ENCODE measurements around the gene TBX1. TPM values are rescaled to one million over a fixed set of nuclear protein-coding genes. Genes with fewer than 3 reads are reported as not detected.

Gene TBX1
- total RNA-seq, 1 donor from 2014 or later: 0.11 TPM

DNA sequence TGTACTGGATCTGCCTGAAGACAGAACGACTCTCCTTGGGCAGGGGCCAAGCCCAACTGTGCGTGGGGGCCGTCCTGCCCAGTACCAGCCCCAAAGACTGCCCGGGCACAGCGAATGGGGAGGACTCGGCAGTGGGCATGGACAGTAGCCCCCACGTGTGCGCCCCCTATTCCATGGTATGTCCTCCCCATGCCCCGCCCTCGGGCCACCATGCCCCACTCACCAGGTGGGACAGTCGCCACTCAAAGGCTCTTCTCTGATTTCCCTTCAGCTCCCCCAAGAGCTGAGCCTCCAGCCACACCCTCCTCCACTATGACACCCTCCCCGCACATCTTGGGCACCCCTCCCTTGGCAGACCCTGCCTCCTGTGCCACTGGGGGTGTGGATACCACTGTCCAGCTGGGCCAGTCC lies 50.6 kb downstream of the TBX1 start:
- intact Hi-C loops (cut with micrococcal nuclease): no loop called here

DNA sequence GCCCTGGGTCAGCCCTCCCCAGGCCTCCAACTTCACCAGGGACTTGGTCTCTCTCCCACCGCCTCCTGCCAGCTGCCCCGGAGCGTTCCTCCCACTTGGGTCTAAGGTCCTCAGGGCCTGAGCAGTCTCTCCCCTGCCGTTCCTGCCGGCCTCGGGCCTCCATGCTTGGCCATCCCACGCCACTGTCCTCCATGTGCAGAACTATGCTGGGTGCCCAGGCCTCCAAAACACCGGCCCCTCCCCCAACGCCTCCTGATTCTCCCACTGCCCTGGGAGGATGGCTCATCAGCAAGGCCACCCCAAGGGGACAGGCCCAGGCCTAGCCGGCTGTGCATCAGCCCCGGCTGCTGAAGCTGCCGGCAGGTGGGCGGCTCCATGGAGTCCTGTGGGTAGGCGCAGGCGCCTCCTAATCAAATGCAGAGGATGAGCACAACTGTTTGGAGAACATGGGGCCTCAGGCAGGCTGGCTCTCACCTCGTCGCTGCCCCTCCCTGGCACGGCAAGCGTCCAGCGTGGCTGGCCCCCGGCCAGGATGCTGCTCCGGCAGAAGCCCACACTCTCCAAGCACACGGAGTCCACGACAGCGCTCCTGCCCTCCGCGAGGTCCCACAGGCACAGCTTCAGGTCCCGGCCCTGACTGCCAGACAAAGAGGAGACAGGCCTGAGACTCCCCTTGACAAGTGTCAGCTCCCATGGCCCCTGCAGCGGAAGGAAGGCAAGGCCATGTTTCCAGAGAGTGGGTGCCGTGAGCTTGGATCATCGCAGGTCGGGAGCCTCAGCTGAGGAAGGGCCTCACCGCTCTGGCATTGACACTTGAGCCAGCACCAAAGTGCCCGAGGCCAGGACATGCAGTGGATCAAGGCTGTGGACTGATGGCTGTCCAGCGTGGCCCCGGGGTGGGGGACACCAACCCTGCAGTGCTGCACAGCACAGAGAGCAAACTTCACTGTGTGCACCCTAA lies 51.5 kb downstream of the TBX1 start:
- intact Hi-C loops (cut with micrococcal nuclease): no loop called here

DNA sequence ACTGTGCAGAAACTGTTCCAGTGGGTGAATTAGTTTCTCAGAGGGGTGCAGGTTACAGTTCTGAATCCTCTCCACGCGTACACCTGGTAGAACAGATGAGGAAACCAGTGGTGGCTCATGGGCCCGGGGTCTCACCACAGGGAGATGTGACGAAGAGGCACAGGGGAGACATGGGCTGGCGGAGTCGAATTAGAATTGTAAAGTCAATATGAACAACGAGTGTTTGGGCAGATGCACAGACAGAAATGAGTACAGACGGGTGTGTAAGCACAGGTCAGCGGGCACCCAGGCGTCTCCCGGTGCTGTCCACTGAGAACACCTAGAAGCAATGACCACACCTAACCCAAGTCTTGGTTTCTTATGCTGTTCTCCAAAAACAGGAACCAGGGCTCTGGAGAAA lies 52.3 kb downstream of the TBX1 start:
- intact Hi-C loops (cut with micrococcal nuclease): no loop called here

DNA sequence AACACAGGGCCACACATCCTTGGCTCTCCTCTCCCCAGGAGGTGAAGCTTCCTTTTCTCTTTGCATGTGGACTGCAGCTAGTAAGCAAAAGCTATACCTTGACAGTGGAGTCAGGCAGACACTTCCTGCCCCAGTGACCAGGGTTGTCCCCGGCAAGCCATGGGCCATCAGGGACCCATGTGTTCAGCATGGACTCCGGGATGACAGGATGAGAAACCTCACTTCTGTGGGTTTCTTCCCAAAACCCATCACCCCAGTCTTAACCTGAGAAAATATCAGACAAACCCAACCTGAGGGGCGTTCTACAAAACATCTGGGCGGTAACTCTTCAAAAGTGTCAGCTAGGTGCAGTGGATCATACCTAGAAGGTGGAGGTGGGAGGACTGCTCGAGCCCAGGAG lies 53.9 kb downstream of the TBX1 start:
- intact Hi-C loops (cut with micrococcal nuclease): no loop called here

DNA sequence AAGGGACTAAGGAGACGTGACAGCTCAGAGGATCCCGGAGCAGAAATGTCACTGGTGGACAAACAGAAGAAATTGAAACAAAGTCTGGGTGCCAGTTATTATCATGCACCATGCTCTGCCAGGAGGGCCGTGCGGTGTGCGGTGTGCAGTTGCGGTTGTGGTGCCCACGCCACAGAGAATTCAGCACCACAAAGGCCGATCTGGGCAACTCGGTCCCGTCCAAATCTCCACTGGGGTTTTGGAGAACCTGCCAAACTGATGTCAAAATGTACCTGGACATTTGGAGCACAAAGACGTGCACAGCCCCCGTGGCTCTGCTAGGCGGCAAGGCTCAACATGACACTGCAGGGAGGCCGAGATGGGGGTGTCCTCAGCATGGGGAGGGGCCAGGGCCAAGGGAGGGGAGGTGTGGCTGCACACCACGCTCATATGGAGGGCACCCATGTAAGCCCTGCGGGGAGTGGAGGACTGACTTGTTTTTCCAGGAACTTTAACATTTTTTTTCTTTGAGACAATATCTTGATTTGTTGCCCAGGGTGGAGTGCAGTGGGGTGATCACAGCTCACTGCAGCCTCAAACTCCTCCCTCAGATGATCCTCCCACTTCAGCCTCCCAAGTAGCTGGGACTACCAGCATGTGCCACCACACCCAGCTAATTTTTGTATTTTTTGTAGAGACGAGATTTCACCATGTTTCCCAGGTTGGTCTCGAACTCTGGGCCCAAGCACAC lies 54.7 kb downstream of the TBX1 start:
- intact Hi-C loops (cut with micrococcal nuclease): no loop called here

DNA sequence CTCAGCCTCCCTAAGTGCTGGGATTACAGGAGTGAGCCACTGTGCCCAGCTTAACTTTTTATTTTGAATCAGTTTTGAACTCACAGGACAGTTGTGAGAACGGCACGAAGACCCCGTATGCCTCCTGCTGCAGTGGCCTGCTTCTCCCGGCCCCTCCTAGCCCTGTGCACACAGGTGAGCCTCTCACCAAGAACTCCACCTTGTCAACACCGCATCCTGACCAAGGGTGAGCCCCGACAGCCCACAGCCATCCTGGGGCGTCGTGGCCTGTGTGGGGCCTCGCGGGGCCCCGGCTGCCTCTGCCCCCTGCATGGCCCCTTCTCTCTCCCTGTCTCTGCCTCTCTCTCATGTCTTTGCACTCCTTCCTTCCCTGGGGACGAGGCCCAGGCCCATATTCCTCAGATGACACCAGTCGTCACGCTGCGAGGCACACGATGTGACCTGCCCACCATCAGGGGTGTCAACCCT lies 55.3 kb downstream of the TBX1 start:
- intact Hi-C loops (cut with micrococcal nuclease): no loop called here

DNA sequence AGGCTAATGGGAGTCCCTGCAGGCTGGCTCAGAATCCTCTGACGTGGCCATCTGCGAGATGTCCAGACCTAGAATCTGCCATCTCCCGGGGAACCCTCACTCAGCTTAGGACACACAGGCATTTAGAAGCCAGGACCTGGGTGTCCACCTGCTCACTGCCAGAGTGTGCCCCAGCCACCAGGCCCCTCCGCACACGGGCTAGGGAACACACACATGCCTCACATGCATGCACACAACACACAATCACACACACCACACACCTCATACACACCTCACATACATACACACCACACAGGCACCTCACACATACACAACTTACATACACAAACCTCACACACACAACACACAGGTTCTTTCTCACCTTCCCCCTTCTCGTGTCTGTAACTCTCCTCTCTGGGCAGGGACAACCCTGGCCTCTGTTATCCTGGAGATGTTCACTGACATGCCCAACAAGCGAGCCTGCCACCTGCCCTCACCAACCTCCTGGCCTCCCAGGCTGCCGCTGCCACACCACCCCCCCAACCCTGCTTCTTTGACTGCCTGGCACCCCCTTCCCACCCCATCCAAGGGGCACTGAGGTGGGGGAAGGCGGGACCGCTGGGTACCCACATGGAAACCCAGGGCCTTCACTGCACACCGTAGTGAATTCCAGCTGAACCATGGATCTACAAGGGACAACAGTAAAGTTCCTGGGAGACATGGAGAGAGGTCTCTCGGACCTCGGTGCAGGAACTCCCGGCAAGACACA lies 56.0 kb downstream of the TBX1 start:
- intact Hi-C loops (cut with micrococcal nuclease): no loop called here

Other genes with a start within 250 kb of the TBX1 start
- 0.16 and 0.30 TPM in 2 replicates for gene CLDN5, start 236.4 kb upstream of the TBX1 start, total RNA-seq
- 0.45 TPM in 1 of 2 replicates, not detected in the other for gene SEPTIN5, start 46.3 kb upstream of the TBX1 start, total RNA-seq
- not detected in 2 replicates for gene GP1BB, start 37.2 kb upstream of the TBX1 start, total RNA-seq
- 9.6 and 10.1 TPM in 2 replicates for gene GNB1L, start 94.1 kb downstream of the TBX1 start, total RNA-seq
- 15.0 and 17.1 TPM in 2 replicates for gene RTL10, start 94.1 kb downstream of the TBX1 start, total RNA-seq
- 66.9 and 67.5 TPM in 2 replicates for gene COMT, start 181.0 kb downstream of the TBX1 start, total RNA-seq
- 21.3 and 21.7 TPM in 2 replicates for gene TXNRD2, start 181.0 kb downstream of the TBX1 start, total RNA-seq